Type B pancreatic cell (in vitro differentiated cells): ENCODE data around the gene DLGAP5. TPM values are rescaled to one million over a fixed set of nuclear protein-coding genes. Genes with fewer than 3 reads are reported as not detected.

Source experiments
- DNase-seq: peaks from one replicate; pipeline ENCODE4 v3.0.0; 2021; ENCODE audit warnings: mixed read lengths; ENCODE audit not compliant: unreplicated experiment; ENCODE audit errors: extremely low spot score
- H3K27ac Mint-ChIP-seq: 2 replicates; pipeline ENCODE4 v1.8.0; 2021; ENCODE audit warnings: mild to moderate bottlenecking, mixed read lengths
- H3K27me3 Mint-ChIP-seq: 2 replicates; pipeline ENCODE4 v1.8.0; 2021; ENCODE audit warnings: mixed read lengths
- H3K36me3 Mint-ChIP-seq: 2 replicates; pipeline ENCODE4 v1.8.0; 2021; ENCODE audit warnings: mixed read lengths
- H3K4me1 Mint-ChIP-seq: one replicate; pipeline ENCODE4 v1.8.0; 2021; ENCODE audit warnings: mixed read lengths; ENCODE audit not compliant: unreplicated experiment
- H3K4me3 Mint-ChIP-seq: 2 replicates; pipeline ENCODE4 v1.8.0; 2021; ENCODE audit warnings: mild to moderate bottlenecking, mixed read lengths
- H3K9me3 Mint-ChIP-seq: 2 replicates; pipeline ENCODE4 v1.8.0; 2021; ENCODE audit warnings: mixed read lengths
- CTCF ChIP-seq: fragments of 200-600 bp; sonication (generic); conservative IDR thresholded peaks from 2 replicates; pipeline ENCODE4 v1.5.0; 2021; ENCODE audit warnings: antibody characterized with exemption, mild to moderate bottlenecking
- total RNA-seq: library from RNA; stranded (reverse); gene quantifications from 2 replicates; pipeline ENCODE4 v1.2.1, GENCODE V29; 2021; ENCODE audit warnings: low replicate concordance

Gene DLGAP5
- total RNA-seq, 1 donor from 2014 or later, result 58.8 TPM

DNA sequence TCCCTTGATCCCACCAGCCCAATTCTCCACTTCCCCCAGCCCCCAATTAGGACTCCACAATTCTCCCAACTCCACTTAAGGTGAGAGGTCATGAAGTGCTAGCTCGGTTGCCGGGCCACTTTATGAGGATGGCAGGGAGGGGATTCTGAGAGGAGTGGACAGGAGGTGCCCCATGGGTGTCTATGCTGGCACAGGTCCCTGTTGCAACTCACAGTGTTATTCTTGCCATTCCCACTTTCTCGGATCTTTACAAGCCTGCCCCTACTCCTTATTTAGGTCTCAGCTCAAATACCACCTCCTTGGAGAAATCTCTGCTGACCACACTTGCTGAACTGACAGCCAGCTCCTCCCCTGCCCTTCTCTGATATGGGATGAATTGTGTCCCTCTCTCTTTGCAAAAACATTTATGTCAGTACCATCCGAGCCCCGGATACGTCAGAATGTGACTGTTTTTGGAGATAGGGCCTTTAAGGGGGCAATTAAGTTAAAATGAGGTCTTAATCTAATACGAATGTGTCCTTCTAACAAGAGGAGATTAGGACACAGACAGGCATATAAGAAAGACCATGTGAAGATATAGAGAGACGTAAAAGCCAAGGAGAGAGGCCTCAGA, 66.5 kb downstream of the DLGAP5 start:
- H3K27me3 Mint-ChIP-seq, result peaks cover 26% of the 10 kb centered on the region
- no peak for TF ChIP-seq CTCF
- H3K27ac Mint-ChIP-seq, result peak overlapping the region; percentile 89
- peaks cover 4% of the 10 kb centered on the region for H3K36me3 Mint-ChIP-seq
- H3K9me3 Mint-ChIP-seq, result no peaks in the 10 kb centered on the region
- DNase-seq, result no peak
- peaks cover 42% of the 10 kb centered on the region for H3K4me1 Mint-ChIP-seq
- H3K4me3 Mint-ChIP-seq, result no peak overlapping the region

DNA sequence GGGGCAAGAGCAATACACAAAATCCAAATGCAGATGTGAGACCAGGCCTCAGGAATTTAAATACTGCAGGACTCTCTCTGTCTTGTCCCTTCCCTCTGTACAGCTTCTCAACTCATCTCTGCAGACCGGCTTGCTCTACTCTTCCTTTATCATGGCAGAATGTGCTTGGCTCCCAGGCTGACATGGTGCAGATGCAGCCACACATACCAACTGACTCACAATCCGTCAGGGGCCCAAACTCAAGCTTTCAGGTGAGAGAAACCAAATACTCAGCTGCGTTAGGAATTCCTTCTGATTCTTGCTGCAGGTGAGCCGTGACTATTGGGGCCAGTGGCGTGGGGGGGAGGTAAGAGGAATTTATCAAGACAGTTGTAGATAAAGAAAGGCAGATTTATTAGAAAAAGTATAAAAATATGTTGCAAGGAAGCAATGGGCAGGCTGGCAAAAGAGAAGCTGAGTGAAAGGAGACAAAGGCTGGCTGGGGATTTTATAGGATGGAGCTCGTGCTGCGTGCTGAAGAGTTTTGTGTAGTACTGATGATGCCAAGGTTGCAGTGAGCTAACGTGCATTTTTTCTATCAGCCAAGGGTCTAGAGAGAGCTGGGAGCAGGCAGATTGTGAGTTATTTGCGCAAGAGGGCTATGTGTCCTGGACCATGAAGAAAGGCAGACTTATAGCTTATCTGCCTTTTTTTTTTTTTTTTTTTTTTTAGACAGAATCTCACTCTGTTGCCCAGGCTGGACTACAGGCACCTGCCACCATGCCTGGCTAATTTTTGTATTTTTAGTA, 67.3 kb downstream of the DLGAP5 start:
- Mint-ChIP-seq H3K4me1 (peaks cover 46% of the 10 kb centered on the region), H3K4me3 (peak overlapping the region; percentile 74), H3K9me3 (no peaks in the 10 kb centered on the region), H3K36me3 (peaks cover 4% of the 10 kb centered on the region), H3K27me3 (peaks cover 23% of the 10 kb centered on the region), H3K27ac (peak overlapping the region; percentile 96)
- no peak for DNase-seq
- TF ChIP-seq CTCF, result no peak

GRCh38 chr14:55123101-55123500, 68.3 kb downstream of the DLGAP5 start:
- Mint-ChIP-seq H3K4me3 (peak overlapping the region; percentile 74), H3K36me3 (peaks cover 4% of the 10 kb centered on the region), H3K9me3 (no peaks in the 10 kb centered on the region), H3K27ac (peak overlapping the region; percentile 96), H3K27me3 (peaks cover 16% of the 10 kb centered on the region), H3K4me1 (peaks cover 51% of the 10 kb centered on the region)
- TF ChIP-seq CTCF, result no peak
- DNase-seq, result no peak

- Mint-ChIP-seq H3K27me3 (peaks cover 10% of the 10 kb centered on the region), H3K4me3 (peak overlapping the region; percentile 74), H3K9me3 (no peaks in the 10 kb centered on the region), H3K27ac (peak overlapping the region; percentile 96), H3K4me1 (peaks cover 56% of the 10 kb centered on the region), H3K36me3 (peaks cover 4% of the 10 kb centered on the region)
- no peak for DNase-seq
- TF ChIP-seq CTCF, result no peak
Observed at GRCh38 chr14:55122440-55122986, 68.9 kb downstream of the DLGAP5 start.

- Mint-ChIP-seq H3K36me3 (peaks cover 4% of the 10 kb centered on the region), H3K9me3 (no peaks in the 10 kb centered on the region), H3K4me3 (peak overlapping the region; percentile 74), H3K4me1 (peaks cover 54% of the 10 kb centered on the region), H3K27me3 (peaks cover 5% of the 10 kb centered on the region), H3K27ac (peak overlapping the region; percentile 96)
- no peak for TF ChIP-seq CTCF
- DNase-seq, result no peak
Observed at GRCh38 chr14:55121628-55122439, 69.6 kb downstream of the DLGAP5 start.
